GM21423 (cell line): ENCODE data around the gene SETBP1.
A peak's percentile ranks its signal among the peaks of the same experiment; 100 is the strongest.

Experiments
- ATAC-seq: cut with Tn5 transposase; IDR thresholded peaks from one replicate; pipeline ENCODE4 v1.9.1; 2021; ENCODE audit warnings: mild to moderate bottlenecking, moderate library complexity; ENCODE audit not compliant: unreplicated experiment

Gene SETBP1

GRCh38 chr18:45100321-45101105, 419.8 kb downstream of the SETBP1 start:
- no peak for ATAC-seq

DNA sequence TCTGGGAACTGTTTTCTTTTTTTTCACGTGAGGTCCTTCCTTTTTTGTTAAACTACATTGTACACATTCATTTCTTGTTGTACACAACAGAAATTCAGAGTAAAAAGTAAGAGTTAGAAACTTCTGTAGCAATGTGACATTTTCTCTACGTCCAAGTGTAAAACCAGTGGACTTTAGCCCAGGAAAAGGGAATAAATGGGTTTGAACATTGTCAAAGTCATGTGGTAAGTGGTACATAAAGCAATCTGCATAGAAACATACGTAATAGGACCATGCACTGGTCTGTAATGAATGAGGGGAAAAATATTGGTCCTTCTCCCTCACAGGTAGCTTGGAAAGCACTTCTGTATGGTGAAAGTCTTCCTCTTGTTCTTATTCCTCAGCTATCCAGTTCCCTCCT, 421.4 kb downstream of the SETBP1 start:
- ATAC-seq, result no peak

GRCh38 chr18:45102863-45103262, 422.2 kb downstream of the SETBP1 start:
- no peak for ATAC-seq

- ATAC-seq, result peak; percentile 42
These were observed 422.8 kb downstream of the SETBP1 start for GRCh38 chr18:45103319-45104048.

- ATAC-seq, result peak; percentile 28
These were observed 423.3 kb downstream of the SETBP1 start for GRCh38 chr18:45104049-45104395.

- ATAC-seq, result peak; percentile 90
These were observed 425.7 kb downstream of the SETBP1 start for GRCh38 chr18:45106331-45106774.

GRCh38 chr18:45107425-45107824, 426.7 kb downstream of the SETBP1 start:
- ATAC-seq, result no peak

GRCh38 chr18:45108754-45109153, 428.1 kb downstream of the SETBP1 start:
- ATAC-seq, result no peak

GRCh38 chr18:45109271-45109670, 428.6 kb downstream of the SETBP1 start:
- ATAC-seq, result no peak

GRCh38 chr18:45109706-45110105, 429.0 kb downstream of the SETBP1 start:
- no peak for ATAC-seq

DNA sequence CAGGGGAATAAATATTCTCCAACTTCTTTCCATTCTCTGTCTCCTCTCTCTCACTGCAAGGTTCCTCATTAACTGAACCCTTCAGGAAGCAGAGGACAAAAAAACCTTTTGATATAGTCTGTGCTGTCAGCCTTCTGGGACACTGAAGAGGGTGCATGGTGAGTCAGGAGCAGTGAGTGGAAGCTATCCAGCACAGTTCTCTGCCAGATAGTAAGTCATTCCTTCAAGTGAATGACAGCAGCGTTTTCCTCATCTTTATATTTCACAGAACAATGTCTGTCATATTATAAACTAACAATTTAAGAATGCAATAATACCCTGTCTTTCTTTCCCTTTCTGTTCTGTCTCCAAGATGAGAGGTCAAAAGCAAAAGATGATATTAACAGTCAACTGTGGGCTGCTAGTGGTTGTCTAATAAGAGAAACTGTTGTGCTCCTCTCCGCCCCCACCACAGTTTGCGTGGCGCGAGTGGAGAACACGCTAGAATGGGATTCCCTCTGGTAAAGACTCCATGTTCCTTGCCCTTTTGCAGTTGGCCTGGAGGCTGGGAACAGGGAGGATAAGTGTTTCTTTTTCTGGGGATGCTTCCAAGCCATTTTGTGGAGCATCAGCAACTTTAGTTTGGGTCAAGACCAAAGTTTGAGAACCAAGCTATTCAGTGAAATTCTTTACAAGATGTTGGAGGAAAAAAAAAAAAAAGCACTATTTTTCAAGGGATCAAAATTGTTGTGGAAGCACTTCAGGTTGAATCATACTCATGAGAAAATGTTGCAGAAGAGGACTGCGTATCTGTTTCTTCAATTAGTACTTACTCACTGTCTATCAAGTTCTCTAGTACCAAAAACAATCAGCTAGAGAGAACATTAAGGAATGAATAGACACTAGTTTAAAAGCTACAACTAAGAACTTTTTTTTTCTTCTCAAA, 430.2 kb downstream of the SETBP1 start:
- ATAC-seq, result no peak

GRCh38 chr18:45111502-45111848, 430.8 kb downstream of the SETBP1 start:
- no peak for ATAC-seq

DNA sequence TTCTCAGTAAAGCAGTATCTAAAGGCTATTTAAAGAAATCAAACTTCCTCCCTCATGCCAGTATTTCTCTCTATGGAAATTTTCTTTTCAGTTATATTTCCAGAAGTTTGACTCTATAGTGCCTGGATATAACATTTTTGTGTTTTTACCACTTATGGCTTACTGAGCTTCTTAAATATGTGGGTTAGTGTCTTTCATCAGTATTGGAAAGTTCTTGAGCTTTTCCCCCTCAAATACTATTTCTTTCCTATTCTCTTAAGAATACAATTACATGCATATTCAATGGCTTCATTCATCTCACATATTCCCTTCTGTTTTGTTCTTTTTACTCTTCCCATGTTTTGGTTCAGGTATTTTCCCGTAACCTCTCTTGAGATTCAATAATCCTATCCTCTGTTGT, 432.0 kb downstream of the SETBP1 start:
- no peak for ATAC-seq

DNA sequence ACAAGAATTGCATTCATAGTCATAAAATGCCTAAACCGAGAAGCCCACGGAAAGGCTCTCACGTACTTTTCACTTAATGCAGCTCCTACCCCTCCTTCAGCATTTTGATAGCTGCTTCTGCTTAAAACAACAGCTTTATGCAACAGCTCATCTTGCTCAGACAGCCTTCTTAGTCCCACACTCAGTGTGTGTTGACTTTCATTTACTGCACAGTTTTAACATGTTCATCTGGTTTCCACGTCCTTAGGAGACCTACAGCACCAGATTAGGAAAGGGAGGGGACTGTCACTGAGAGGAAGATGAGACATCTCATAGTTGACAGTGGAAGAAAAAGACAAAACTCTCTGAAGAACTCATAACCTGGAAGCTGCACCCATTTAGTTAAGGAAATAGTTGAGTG, 435.4 kb downstream of the SETBP1 start:
- ATAC-seq, result no peak
